ENCODE measurements around the gene QKI. TPM values are rescaled to one million over a fixed set of nuclear protein-coding genes. Genes with fewer than 3 reads are reported as not detected.

The QKI gene
- total and polyA plus RNA-seq, 2 donors (not counting 3 experiments of a cell fraction or from before 2014, with no cell fraction given), result 178 to 232 TPM

GRCh38 chr6:163449076-163449475 lies 34.6 kb downstream of the QKI start:
- no peaks in the 10 kb centered on the region for H3K36me3 ChIP-seq (ENCODE audit: control insufficient read depth in 2 of 2, extremely low read depth in 1 of 2, insufficient read depth in 2 of 2, low read length in 2 of 2)
- no peaks in the 10 kb centered on the region for H3K27me3 ChIP-seq (ENCODE audit: control insufficient read depth in 2 of 2, insufficient read depth in 2 of 2, low read length in 2 of 2)
- ChIA-PET POLR2A (interaction anchor here (1.2 kb wide), 1 partner anchor 11 kb away, joined by 3 read pairs; no protein-coding TSS in a partner anchor), CTCF (interaction anchor here (0.6 to 2.7 kb wide), 5 partner anchors 12 to 279 kb away, joined by 3 to 12 read pairs (median 3); no protein-coding TSS in a partner anchor)
- H3K4me3 ChIP-seq (replicated peaks in 1 of 3; ENCODE audit: insufficient read depth in 1 of 3, low read depth in 1 of 3, low read length in 3 of 3), result no peak overlapping the region
- no peak overlapping the region for H3K9ac ChIP-seq (replicated peaks; ENCODE audit: extremely low read depth, insufficient read depth, low read length)
- dilution Hi-C loops (cut with MboI; ENCODE audit: extremely low pct_ligation_motif_present, low sequenced_read_pairs), result no loop called here
- DNase-seq (ENCODE audit: low read depth, low spot score) (peak; percentile 62), FAIRE-seq (no peak)
- intact Hi-C loops (cut with micrococcal nuclease), result no loop called here
- no peak overlapping the region for H3K4me2 ChIP-seq (ENCODE audit: insufficient read depth, low read length)
- H3K9me1 ChIP-seq (replicated peaks; ENCODE audit: control insufficient read depth, extremely low read depth, insufficient read depth, low read length), result no peaks in the 10 kb centered on the region
- H3K27ac ChIP-seq (ENCODE audit: insufficient read depth, low read depth, low read length), result no peak overlapping the region
- no peaks in the 10 kb centered on the region for H3K9me3 ChIP-seq (replicated peaks; ENCODE audit: control insufficient read depth, insufficient read depth, low read length)
- H3K79me2 ChIP-seq (ENCODE audit: control insufficient read depth, insufficient read depth, low read length), result peaks cover 100% of the 10 kb centered on the region
- no peaks in the 10 kb centered on the region for H3K4me1 ChIP-seq (ENCODE audit: control insufficient read depth, extremely low read depth, insufficient read depth, low read length)
- no TSS peak for BruUV-seq (replicated peaks)
- no peak overlapping the region for H2AFZ ChIP-seq (ENCODE audit: low read depth, low read length)
- H4K20me1 ChIP-seq (replicated peaks; ENCODE audit: control insufficient read depth, extremely low read depth, insufficient read depth, low read length), result peaks cover 45% of the 10 kb centered on the region
- TF ChIP-seq MYC (IDR thresholded peaks at IDR 0.05; ENCODE audit: low read depth, low read length), result no peak
- TF ChIP-seq EZH2 (IDR thresholded peaks at IDR 0.05; ENCODE audit: borderline replicate concordance, low read depth, low read length, severe bottlenecking), result no peak
- TF ChIP-seq CTCF (IDR thresholded peaks at IDR 0.05; ENCODE audit: extremely low read depth in 1 of 2, insufficient read depth in 1 of 2, low read depth in 1 of 2, low read length in 2 of 2), result no peak
- no peak for TF ChIP-seq JUN (IDR thresholded peaks at IDR 0.05; ENCODE audit: borderline replicate concordance, insufficient read depth, insufficient read length, low read depth)
- TF ChIP-seq POLR2AphosphoS5 (IDR thresholded peaks at IDR 0.05; ENCODE audit: insufficient read depth, low read depth, low read length), result no peak
- no peak for TF ChIP-seq FOS (IDR thresholded peaks at IDR 0.05; ENCODE audit: borderline replicate concordance, insufficient read depth, low read length)
- no peak for TF ChIP-seq GATA2 (IDR thresholded peaks at IDR 0.05; ENCODE audit: insufficient read depth, insufficient read length, low read depth, low read length)
- no peak for TF ChIP-seq MAX (IDR thresholded peaks at IDR 0.05; ENCODE audit: insufficient read depth, insufficient read length)

All from endothelial cell of umbilical vein (primary cell).